ENCODE results near the gene LARP4B. TPM values are rescaled to one million over a fixed set of nuclear protein-coding genes. Genes with fewer than 3 reads are reported as not detected.

The LARP4B gene
- total and polyA plus RNA-seq, 2 experiments from 2014 or later: 18.3 to 52.3 TPM

GRCh38 chr10:811379-812175 is 119.9 kb downstream of the LARP4B start (continued):
- TF ChIP-seq ZNF114 (CRISPR knock-in tag; IDR thresholded peaks at IDR 0.05) (no peak), ZNF331 (CRISPR knock-in tag; IDR thresholded peaks at IDR 0.05; ENCODE audit: low read depth) (no peak), STAT1 (IDR thresholded peaks at IDR 0.05; ENCODE audit: unreplicated experiment) (no peak), JUNB (IDR thresholded peaks at IDR 0.05; ENCODE audit: unreplicated experiment) (no peak), ETS1 (IDR thresholded peaks at IDR 0.05) (no peak), CREB1 (CRISPR knock-in tag; IDR thresholded peaks at IDR 0.05; ENCODE audit: low read depth) (no peak), CTCF (conservative IDR thresholded peaks at IDR 0.05; ENCODE audit: low read depth in 2 of 2) (no peak), POLR2AphosphoS5 (IDR thresholded peaks at IDR 0.05; ENCODE audit: low read depth) (no peak)

DNA sequence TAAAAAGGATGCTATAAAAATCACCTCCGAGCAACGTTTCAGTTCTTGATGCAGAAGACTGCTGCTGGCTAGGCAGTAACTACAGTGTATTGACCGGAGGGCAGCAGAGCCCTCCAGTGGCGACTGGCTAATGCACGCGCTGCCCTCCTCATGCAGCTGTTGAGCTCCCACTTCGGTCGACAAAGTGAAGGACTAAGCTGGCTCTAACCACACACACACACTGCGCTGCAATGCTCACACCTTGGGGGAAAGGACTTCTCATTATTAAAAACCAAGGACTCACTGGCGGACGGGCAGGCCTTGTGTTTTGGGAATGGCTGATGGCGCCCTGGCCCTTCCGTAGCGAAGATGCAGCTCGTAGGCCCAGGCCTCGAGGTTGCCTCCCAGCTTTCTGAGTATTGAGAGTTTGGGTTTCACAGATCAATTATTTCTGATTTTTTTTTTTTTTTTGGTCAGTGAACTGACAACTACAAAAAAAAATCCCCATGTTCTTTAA is 121.1 kb downstream of the LARP4B start:
- no peak overlapping the region for H3K27ac Mint-ChIP-seq
- H3K36me3 Mint-ChIP-seq (ENCODE audit: low read depth): peaks cover 67% of the 10 kb centered on the region
- peaks cover 44% of the 10 kb centered on the region for H3K36me3 ChIP-seq (ENCODE audit: insufficient read depth)

More for the DNA sequence above, 121.1 kb downstream of the LARP4B start:
- Histone ChIP-seq H3K4me1 (ENCODE audit: insufficient read depth) (no peaks in the 10 kb centered on the region), H3K4me2 (no peak overlapping the region), H3K9me2 (ENCODE audit: insufficient read depth) (no peaks in the 10 kb centered on the region), H4K20me1 (replicated peaks; ENCODE audit: insufficient read depth) (peaks cover 17% of the 10 kb centered on the region), H2AFZ (no peak overlapping the region), H3K4me3 (no peak overlapping the region), H3K27ac (ENCODE audit: low read depth) (0 out of 2 replicates have a peak overlapping the region, but pooled peaks have one; percentile 27), H3K27me3 (ENCODE audit: insufficient read depth) (no peaks in the 10 kb centered on the region), H3K79me2 (replicated peaks; ENCODE audit: insufficient read depth) (no peaks in the 10 kb centered on the region), H3F3A (replicated peaks; ENCODE audit: low read depth) (0 out of 2 replicates have a peak, but pooled peaks cover 3% of the 10 kb centered on the region)
- TF ChIP-seq CTCF (conservative IDR thresholded peaks at IDR 0.05; ENCODE audit: low read depth in 2 of 2) (peak; percentile 52 to 71), ETS1 (IDR thresholded peaks at IDR 0.05) (no peak)
- Mint-ChIP-seq H3K4me1 (peaks cover 9% of the 10 kb centered on the region; the same call in 2 of the 3 replicates), H3K27me3 (ENCODE audit: insufficient read depth, low read depth, poor library complexity) (peaks cover 12% of the 10 kb centered on the region), H3K4me3 (no peak overlapping the region), H3K9me3 (no peaks in the 10 kb centered on the region)
- ATAC-seq (peak; percentile 73), DNase-seq (ENCODE audit: low spot score) (peak; percentile 70)
